Keratinocyte (primary cell): ENCODE results near the gene SFT2D3. TPM values are rescaled to one million over a fixed set of nuclear protein-coding genes. Genes with fewer than 3 reads are reported as not detected.

Source experiments
- DNase-seq: peaks from one replicate; pipeline ENCODE4 v3.0.0-alpha.2; 2011; ENCODE audit warnings: low read depth, missing footprints, low spot score
- FAIRE-seq: peaks from 2 replicates; lab custom pipeline; 2011; peaks lifted over from hg19 to GRCh38; lab: Jason Lieb, UNC
- H2AFZ ChIP-seq: 2 replicates; pipeline ENCODE4 v1.6.0; 2012; ENCODE audit warnings: low read length, control low read depth, inconsistent platforms; ENCODE audit not compliant: control insufficient read depth
- H3K27ac ChIP-seq: 2 replicates; pipeline ENCODE4 v1.5.1; 2011; ENCODE audit warnings: low read length; ENCODE audit not compliant: control insufficient read depth, insufficient read depth
- H3K27me3 ChIP-seq: 3 replicates; pipeline ENCODE4 v1.6.0; 2011; ENCODE audit warnings: low read length; ENCODE audit not compliant: control insufficient read depth, insufficient read depth; ENCODE audit errors: extremely low read depth
- H3K36me3 ChIP-seq, 2 experiments: 2 replicates in 1 of 2; 3 replicates in 1 of 2; pipeline ENCODE4 v1.5.1; 2011; ENCODE audit warnings: low read length in 2 of 2, mild to moderate bottlenecking in 1 of 2; ENCODE audit not compliant: control insufficient read depth in 2 of 2, insufficient read depth in 2 of 2; ENCODE audit errors: extremely low read depth in 1 of 2
- H3K4me1 ChIP-seq: 3 replicates; pipeline ENCODE4 v1.5.1; 2011; ENCODE audit warnings: low read length; ENCODE audit not compliant: control insufficient read depth, insufficient read depth; ENCODE audit errors: extremely low read depth
- H3K4me2 ChIP-seq: 3 replicates; pipeline ENCODE4 v1.6.0; 2011; ENCODE audit warnings: low read depth, low read length; ENCODE audit not compliant: control insufficient read depth, insufficient read depth; ENCODE audit errors: extremely low read depth
- H3K4me3 ChIP-seq, 3 experiments: fragments of 200-600 bp in 1 of 3; sonication (generic) in 1 of 3; 2 replicates in 2 of 3; 3 replicates in 1 of 3; pipeline ENCODE4 v1.5.1; 2011 to 2016; ENCODE audit warnings: low read length in 3 of 3, mild to moderate bottlenecking in 3 of 3, control low read depth in 2 of 3, inconsistent platforms in 1 of 3, low read depth in 1 of 3, mixed read lengths in 1 of 3, mixed run types in 1 of 3, moderate library complexity in 1 of 3; ENCODE audit not compliant: control insufficient read depth in 2 of 3, insufficient read depth in 2 of 3; ENCODE audit errors: extremely low read depth in 1 of 3
- H3K79me2 ChIP-seq: 2 replicates; pipeline ENCODE4 v1.6.0; 2012; ENCODE audit warnings: low read length; ENCODE audit not compliant: control insufficient read depth, insufficient read depth
- H3K9ac ChIP-seq: 3 replicates; pipeline ENCODE4 v1.6.0; 2011; ENCODE audit warnings: low read length; ENCODE audit not compliant: control insufficient read depth, insufficient read depth; ENCODE audit errors: extremely low read depth
- H3K9me1 ChIP-seq: 3 replicates; pipeline ENCODE4 v1.6.0; 2011; ENCODE audit warnings: low read length; ENCODE audit not compliant: control insufficient read depth, insufficient read depth; ENCODE audit errors: extremely low read depth
- H3K9me3 ChIP-seq: 2 replicates; pipeline ENCODE4 v1.5.1; 2012; ENCODE audit warnings: low read depth, low read length; ENCODE audit not compliant: control insufficient read depth
- H4K20me1 ChIP-seq: 3 replicates; pipeline ENCODE4 v1.6.0; 2011; ENCODE audit warnings: low read length; ENCODE audit not compliant: control insufficient read depth, insufficient read depth; ENCODE audit errors: extremely low read depth
- CTCF ChIP-seq, 3 experiments: IDR thresholded peaks in 1 of 3; conservative IDR thresholded peaks in 1 of 3; optimal IDR thresholded peaks in 1 of 3; 2 replicates in 2 of 3; 3 replicates in 1 of 3; pipeline versions ENCODE3 to v1.5.1; 2011; ENCODE audit warnings: low read length in 3 of 3, mild to moderate bottlenecking in 3 of 3, moderate library complexity in 2 of 3, control low read depth in 1 of 3, inconsistent platforms in 1 of 3; ENCODE audit not compliant: insufficient read depth in 2 of 3; ENCODE audit errors: extremely low read depth in 1 of 3
- EZH2 ChIP-seq: IDR thresholded peaks from one replicate; pipeline ENCODE4 v1.6.1; 2012; ENCODE audit warnings: inconsistent platforms, mild to moderate bottlenecking, low read length, moderate library complexity
- dilution Hi-C: fragments of 300-500 bp; cut with MboI; formaldehyde crosslinking; loops from one replicate; pipeline ENCODE4 v1.7.0; 2020; ENCODE audit warnings: low sequenced_read_pairs; ENCODE audit not compliant: extremely low pct_ligation_motif_present
- polyA plus RNA-seq, 5 experiments: library from polyadenylated mRNA; depleted of rRNA in 3 of 5; stranded (reverse) in 3 of 5; stranded (forward) in 1 of 5; unstranded in 1 of 5; fragments of >200 nt; gene quantifications; 1 replicate in 1 of 5; 2 replicates in 3 of 5; 3 replicates in 1 of 5; pipeline versions ENCODE4 v1.2.1 to v1.2.3, GENCODE V29; 2011 to 2012; ENCODE audit warnings: missing spikeins in 2 of 5, low read depth in 1 of 5, low replicate concordance in 1 of 5

SFT2D3 gene
- polyA plus RNA-seq, 1 donor (not counting 4 experiments of a cell fraction or from before 2014, with no cell fraction given) = 2.4 TPM

DNA sequence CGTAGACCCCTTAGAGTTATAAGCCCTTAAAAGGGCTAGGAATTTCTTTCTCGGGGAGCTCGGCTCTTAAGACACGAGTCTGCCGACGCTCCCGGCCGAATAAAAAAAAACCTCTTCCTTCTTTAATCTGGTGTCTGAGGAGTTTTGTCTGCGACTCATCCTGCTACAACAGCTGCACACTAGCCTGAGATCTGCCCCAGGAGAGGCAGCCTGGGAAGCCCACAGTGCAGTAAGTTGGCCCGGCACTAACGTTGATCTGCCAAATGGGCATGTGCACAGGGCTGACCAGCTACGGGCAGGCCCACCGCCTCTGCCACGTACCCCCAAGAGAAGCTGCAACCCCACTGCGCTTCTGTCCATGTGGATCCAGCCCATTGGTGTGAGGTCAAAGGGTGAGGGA is 17.5 kb upstream of the SFT2D3 start:
- no peak overlapping the region for H3K9ac ChIP-seq
- H3K27me3 ChIP-seq = peaks cover 13% of the 10 kb centered on the region
- no peaks in the 10 kb centered on the region for H4K20me1 ChIP-seq
- no peak overlapping the region for H3K4me2 ChIP-seq
- no peak for FAIRE-seq
- H3K79me2 ChIP-seq = no peaks in the 10 kb centered on the region
- peaks cover under 1% of the 10 kb centered on the region for H3K9me3 ChIP-seq
- H3K36me3 ChIP-seq = no peaks in the 10 kb centered on the region
- dilution Hi-C loops = loop anchor here (25.0 kb wide), 1 partner anchor 96 kb away; no protein-coding TSS in a partner anchor
- no peaks in the 10 kb centered on the region for H3K9me1 ChIP-seq
- no peaks in the 10 kb centered on the region for H3K4me1 ChIP-seq
- H3K27ac ChIP-seq = no peak overlapping the region
- H2AFZ ChIP-seq = no peak overlapping the region
- no peak overlapping the region for H3K4me3 ChIP-seq
- no peak for DNase-seq
- no peak for TF ChIP-seq EZH2
- TF ChIP-seq CTCF (optimal IDR thresholded peaks at IDR 0.05 in 1 of 3, IDR thresholded peaks at IDR 0.05 in 1 of 3, conservative IDR thresholded peaks at IDR 0.05 in 1 of 3; ENCODE audit: extremely low read depth in 1 of 3, insufficient read depth in 2 of 3, low read length in 3 of 3) = no peak

DNA sequence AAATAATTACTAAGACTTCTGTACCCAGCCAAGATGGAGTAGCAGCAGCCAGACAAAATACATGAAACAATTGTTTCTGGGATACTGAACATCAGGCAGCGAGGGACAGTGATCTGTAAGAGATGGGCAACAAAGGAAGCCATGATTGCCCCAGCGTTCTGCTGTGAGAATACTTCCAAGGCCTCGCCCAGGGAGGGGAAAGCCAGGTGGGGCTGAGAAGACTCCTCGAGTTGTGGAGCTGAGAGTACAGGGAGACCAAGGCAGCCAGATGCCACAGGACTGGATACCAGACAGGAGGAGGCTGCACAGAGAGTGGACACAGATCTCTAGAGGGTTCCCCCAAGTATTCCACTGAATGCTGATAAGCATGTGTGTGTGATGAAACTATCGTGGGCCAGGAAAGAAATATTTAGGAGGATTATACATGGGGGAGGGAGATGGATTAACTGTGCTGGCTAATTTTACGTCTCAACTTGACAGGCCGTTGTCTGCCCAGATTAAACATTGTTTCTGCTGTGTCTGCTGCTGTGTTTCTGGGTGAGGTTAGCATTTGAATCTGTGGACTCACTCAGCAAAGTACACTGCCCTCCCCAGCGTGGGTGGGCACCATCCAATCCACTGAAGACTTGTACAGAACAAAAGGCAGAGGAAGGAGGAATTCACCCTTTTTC is 15.8 kb upstream of the SFT2D3 start:
- FAIRE-seq = no peak
- H3K36me3 ChIP-seq = no peaks in the 10 kb centered on the region
- H2AFZ ChIP-seq = no peak overlapping the region
- no peak overlapping the region for H3K9ac ChIP-seq
- no peaks in the 10 kb centered on the region for H3K4me1 ChIP-seq
- no peaks in the 10 kb centered on the region for H3K9me1 ChIP-seq
- no peaks in the 10 kb centered on the region for H3K79me2 ChIP-seq
- no peak for DNase-seq
- no peak overlapping the region for H3K27ac ChIP-seq
- peaks cover 6% of the 10 kb centered on the region for H3K9me3 ChIP-seq
- peaks cover 4% of the 10 kb centered on the region for H3K27me3 ChIP-seq
- no peaks in the 10 kb centered on the region for H4K20me1 ChIP-seq
- dilution Hi-C loops = loop anchor here (25.0 kb wide), 1 partner anchor 98 kb away; no protein-coding TSS in a partner anchor
- H3K4me2 ChIP-seq = no peak overlapping the region
- no peak overlapping the region for H3K4me3 ChIP-seq
- TF ChIP-seq CTCF (optimal IDR thresholded peaks at IDR 0.05 in 1 of 3, IDR thresholded peaks at IDR 0.05 in 1 of 3, conservative IDR thresholded peaks at IDR 0.05 in 1 of 3; ENCODE audit: extremely low read depth in 1 of 3, insufficient read depth in 2 of 3, low read length in 3 of 3) = no peak
- no peak for TF ChIP-seq EZH2
